ENCODE measurements around the gene NOP16.
A peak's percentile ranks its signal among the peaks of the same experiment; 100 is the strongest.

The NOP16 gene

GRCh38 chr5:176382721-176383120 lies 5.7 kb downstream of the NOP16 start:
- TF ChIP-seq TAF1 (IDR thresholded peaks at IDR 0.05; ENCODE audit: borderline replicate concordance, low read depth, low read length) (no peak), POLR2AphosphoS5 (IDR thresholded peaks at IDR 0.05; ENCODE audit: low read depth, low read length) (no peak), POLR2A (IDR thresholded peaks at IDR 0.05; ENCODE audit: low read depth, low read length) (no peak; the same call in 1 of the 2 replicates)

GRCh38 chr5:176381979-176382378 lies 6.4 kb downstream of the NOP16 start:
- FAIRE-seq (no peak), DNase-seq (ENCODE audit: insufficient read length) (no peak)

More at GRCh38 chr5:176382721-176383120, 5.7 kb downstream of the NOP16 start:
- FAIRE-seq (no peak), DNase-seq (ENCODE audit: insufficient read length) (no peak)

GRCh38 chr5:176381423-176381822 lies 7.0 kb downstream of the NOP16 start:
- FAIRE-seq (no peak), DNase-seq (ENCODE audit: insufficient read length) (no peak)
- TF ChIP-seq POLR2A (IDR thresholded peaks at IDR 0.05; ENCODE audit: low read depth, low read length): no peak
- no peak for TF ChIP-seq TAF1 (IDR thresholded peaks at IDR 0.05; ENCODE audit: borderline replicate concordance, low read depth, low read length)
- TF ChIP-seq POLR2AphosphoS5 (IDR thresholded peaks at IDR 0.05; ENCODE audit: low read depth, low read length): no peak

More at GRCh38 chr5:176381979-176382378, 6.4 kb downstream of the NOP16 start:
- TF ChIP-seq POLR2AphosphoS5 (IDR thresholded peaks at IDR 0.05; ENCODE audit: low read depth, low read length) (no peak), POLR2A (IDR thresholded peaks at IDR 0.05; ENCODE audit: low read depth, low read length) (peak; percentile 44), TAF1 (IDR thresholded peaks at IDR 0.05; ENCODE audit: borderline replicate concordance, low read depth, low read length) (no peak)

- FAIRE-seq (no peak), DNase-seq (ENCODE audit: insufficient read length) (no peak)
Measured at GRCh38 chr5:176379881-176380280, 8.5 kb downstream of the NOP16 start.

GRCh38 chr5:176373100-176373818 lies 15.1 kb downstream of the NOP16 start:
- TF ChIP-seq TAF1 (IDR thresholded peaks at IDR 0.05; ENCODE audit: borderline replicate concordance, low read depth, low read length) (no peak), POLR2AphosphoS5 (IDR thresholded peaks at IDR 0.05; ENCODE audit: low read depth, low read length) (no peak), POLR2A (IDR thresholded peaks at IDR 0.05; ENCODE audit: low read depth, low read length) (no peak)
- FAIRE-seq: no peak
- DNase-seq (ENCODE audit: insufficient read length): no peak

More at GRCh38 chr5:176379881-176380280, 8.5 kb downstream of the NOP16 start:
- no peak for TF ChIP-seq POLR2AphosphoS5 (IDR thresholded peaks at IDR 0.05; ENCODE audit: low read depth, low read length)

- FAIRE-seq (no peak), DNase-seq (ENCODE audit: insufficient read length) (no peak)
- TF ChIP-seq POLR2AphosphoS5 (IDR thresholded peaks at IDR 0.05; ENCODE audit: low read depth, low read length) (no peak), TAF1 (IDR thresholded peaks at IDR 0.05; ENCODE audit: borderline replicate concordance, low read depth, low read length) (no peak), POLR2A (IDR thresholded peaks at IDR 0.05; ENCODE audit: low read depth, low read length) (no peak)
Measured at GRCh38 chr5:176371621-176372539, 16.5 kb downstream of the NOP16 start.

GRCh38 chr5:176369934-176370711 lies 18.3 kb downstream of the NOP16 start:
- no peak for DNase-seq (ENCODE audit: insufficient read length)
- no peak for FAIRE-seq
- TF ChIP-seq TAF1 (IDR thresholded peaks at IDR 0.05; ENCODE audit: borderline replicate concordance, low read depth, low read length) (no peak), POLR2A (IDR thresholded peaks at IDR 0.05; ENCODE audit: low read depth, low read length) (no peak), POLR2AphosphoS5 (IDR thresholded peaks at IDR 0.05; ENCODE audit: low read depth, low read length) (no peak)

GRCh38 chr5:176368726-176369125 lies 19.7 kb downstream of the NOP16 start:
- no peak for DNase-seq (ENCODE audit: insufficient read length)
- TF ChIP-seq POLR2A (IDR thresholded peaks at IDR 0.05; ENCODE audit: low read depth, low read length) (no peak), TAF1 (IDR thresholded peaks at IDR 0.05; ENCODE audit: borderline replicate concordance, low read depth, low read length) (no peak), POLR2AphosphoS5 (IDR thresholded peaks at IDR 0.05; ENCODE audit: low read depth, low read length) (no peak)
- no peak for FAIRE-seq

GRCh38 chr5:176366232-176366894 lies 22.0 kb downstream of the NOP16 start:
- no peak for DNase-seq (ENCODE audit: insufficient read length)
- FAIRE-seq: no peak
- TF ChIP-seq TAF1 (IDR thresholded peaks at IDR 0.05; ENCODE audit: borderline replicate concordance, low read depth, low read length): no peak
- TF ChIP-seq POLR2AphosphoS5 (IDR thresholded peaks at IDR 0.05; ENCODE audit: low read depth, low read length): no peak
- no peak for TF ChIP-seq POLR2A (IDR thresholded peaks at IDR 0.05; ENCODE audit: low read depth, low read length)

- peak; percentile 40; the same call in 1 of the 2 replicates for TF ChIP-seq POLR2A (IDR thresholded peaks at IDR 0.05; ENCODE audit: low read depth, low read length)
- TF ChIP-seq TAF1 (IDR thresholded peaks at IDR 0.05; ENCODE audit: borderline replicate concordance, low read depth, low read length): no peak
- FAIRE-seq (peak; percentile 57), DNase-seq (ENCODE audit: insufficient read length) (peak; percentile 69)
Measured at GRCh38 chr5:176365351-176366231, 22.8 kb downstream of the NOP16 start, which contains the start of gene ARL10. Gene ARL10 (plus strand): TSS chr5:176365487. CDS start chr5:176365564, 77 bp downstream.
